Measurements from ENCODE around the gene SLC37A2. TPM values are rescaled to one million over a fixed set of nuclear protein-coding genes. Genes with fewer than 3 reads are reported as not detected.

SLC37A2 gene
- total and polyA plus RNA-seq, 4 donors = 3.2 to 13.2 (median 7.8) TPM

DNA sequence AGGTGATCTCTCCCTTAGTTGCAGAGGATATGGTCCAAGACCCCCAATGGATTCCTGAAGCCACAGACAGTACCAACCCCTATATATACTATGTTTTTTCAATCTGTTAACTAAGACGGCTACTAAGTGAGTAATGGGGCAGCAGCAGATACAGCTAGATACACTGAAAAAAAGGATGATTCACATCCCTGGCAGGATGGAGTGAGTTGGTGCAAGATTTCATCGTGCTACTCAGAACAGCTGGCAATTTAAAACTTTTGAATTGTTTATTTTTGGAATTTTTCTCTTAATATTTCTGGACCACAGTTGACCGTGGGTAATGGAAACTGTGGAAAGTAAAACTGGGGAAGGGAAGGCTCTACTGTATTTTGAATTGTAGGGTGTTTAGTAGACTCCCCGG, 65.3 kb downstream of the SLC37A2 start:
- H3K36me3 ChIP-seq (ENCODE audit: control insufficient read depth in 4 of 4, insufficient read depth in 4 of 4, low read length in 4 of 4) = no peaks in the 10 kb centered on the region
- H3K9me3 ChIP-seq (ENCODE audit: control insufficient read depth in 4 of 4, insufficient read depth in 3 of 4, low read length in 3 of 4) = no peaks in the 10 kb centered on the region
- no peak overlapping the region for H3K27ac ChIP-seq (ENCODE audit: low read depth in 1 of 2, low read length in 1 of 2)
- WGBS, 2 donors = 72 to 88% methylated on average over 4 of the region's 4 CpGs
- peaks cover 0 to 6% (median 2%) of the 10 kb centered on the region in 5 donors for H3K4me1 ChIP-seq (ENCODE audit: control insufficient read depth in 5 of 5, insufficient read depth in 5 of 5, low read length in 5 of 5)
- H3K4me3 ChIP-seq = no peak overlapping the region
- no peak for DNase-seq
- H3K27me3 ChIP-seq (ENCODE audit: control insufficient read depth in 3 of 3, insufficient read depth in 3 of 3, low read length in 2 of 3) = no peaks in the 10 kb centered on the region
- TF ChIP-seq, protein P1, sequence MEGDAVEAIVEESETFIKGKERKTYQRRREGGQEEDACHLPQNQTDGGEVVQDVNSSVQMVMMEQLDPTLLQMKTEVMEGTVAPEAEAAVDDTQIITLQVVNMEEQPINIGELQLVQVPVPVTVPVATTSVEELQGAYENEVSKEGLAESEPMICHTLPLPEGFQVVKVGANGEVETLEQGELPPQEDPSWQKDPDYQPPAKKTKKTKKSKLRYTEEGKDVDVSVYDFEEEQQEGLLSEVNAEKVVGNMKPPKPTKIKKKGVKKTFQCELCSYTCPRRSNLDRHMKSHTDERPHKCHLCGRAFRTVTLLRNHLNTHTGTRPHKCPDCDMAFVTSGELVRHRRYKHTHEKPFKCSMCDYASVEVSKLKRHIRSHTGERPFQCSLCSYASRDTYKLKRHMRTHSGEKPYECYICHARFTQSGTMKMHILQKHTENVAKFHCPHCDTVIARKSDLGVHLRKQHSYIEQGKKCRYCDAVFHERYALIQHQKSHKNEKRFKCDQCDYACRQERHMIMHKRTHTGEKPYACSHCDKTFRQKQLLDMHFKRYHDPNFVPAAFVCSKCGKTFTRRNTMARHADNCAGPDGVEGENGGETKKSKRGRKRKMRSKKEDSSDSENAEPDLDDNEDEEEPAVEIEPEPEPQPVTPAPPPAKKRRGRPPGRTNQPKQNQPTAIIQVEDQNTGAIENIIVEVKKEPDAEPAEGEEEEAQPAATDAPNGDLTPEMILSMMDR (IDR thresholded peaks at IDR 0.05; ENCODE audit: control extremely low read depth, extremely low read depth) = no peak
- no peak for ATAC-seq (ENCODE audit: insufficient read depth, low FRiP score)
- H3K9ac ChIP-seq (ENCODE audit: insufficient read depth in 1 of 2, low read length in 2 of 2) = no peak overlapping the region

DNA sequence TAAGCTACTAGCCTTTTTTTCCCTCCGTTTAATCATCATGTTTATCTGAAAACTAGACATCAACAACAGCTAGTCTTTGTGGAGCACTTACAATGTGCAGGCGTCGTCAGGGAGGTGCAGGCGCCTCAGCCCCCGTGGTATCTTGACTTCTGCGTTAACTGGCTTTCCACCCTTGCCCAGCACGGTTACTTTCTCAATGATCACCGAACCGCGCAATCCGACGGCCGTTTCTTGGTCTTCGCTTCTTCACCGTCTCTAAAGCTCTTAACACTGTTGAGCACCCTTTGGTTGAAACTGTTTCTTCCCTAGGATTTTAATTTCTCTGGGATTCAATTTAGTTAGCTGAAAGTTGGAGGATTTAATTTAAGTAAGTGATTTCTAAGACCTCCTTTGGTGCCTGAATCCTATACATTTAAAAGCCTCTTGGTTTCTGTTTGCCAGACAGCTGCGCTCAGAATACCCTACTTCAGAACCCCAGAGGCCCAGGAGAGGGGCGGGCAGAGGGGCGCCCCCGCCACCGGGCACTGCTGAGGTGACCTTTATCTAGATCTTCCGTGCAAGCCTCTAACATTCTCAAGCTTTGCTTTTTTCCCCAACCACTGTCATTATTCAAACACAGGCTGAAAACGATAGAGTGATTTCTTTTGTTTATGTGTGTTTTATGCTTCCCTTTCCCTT, 66.3 kb downstream of the SLC37A2 start:
- TF ChIP-seq, protein P1 (IDR thresholded peaks at IDR 0.05; ENCODE audit: control extremely low read depth, extremely low read depth) = no peak
- DNase-seq (peak in 1 of 3 donors; percentile 14), ATAC-seq (ENCODE audit: insufficient read depth, low FRiP score) (no peak)
- H3K9me3 ChIP-seq (ENCODE audit: control insufficient read depth in 4 of 4, insufficient read depth in 3 of 4, low read length in 3 of 4) = no peaks in the 10 kb centered on the region
- peaks cover 0 to 6% (median 0%) of the 10 kb centered on the region in 5 donors for H3K4me1 ChIP-seq (ENCODE audit: control insufficient read depth in 5 of 5, insufficient read depth in 5 of 5, low read length in 5 of 5)
- no peaks in the 10 kb centered on the region for H3K36me3 ChIP-seq (ENCODE audit: control insufficient read depth in 4 of 4, insufficient read depth in 4 of 4, low read length in 4 of 4)
- H3K27me3 ChIP-seq (ENCODE audit: control insufficient read depth in 3 of 3, insufficient read depth in 3 of 3, low read length in 2 of 3) = no peaks in the 10 kb centered on the region
- no peak overlapping the region for H3K4me3 ChIP-seq
- no peak overlapping the region for H3K9ac ChIP-seq (ENCODE audit: insufficient read depth in 1 of 2, low read length in 2 of 2)
- H3K27ac ChIP-seq (ENCODE audit: low read depth in 1 of 2, low read length in 1 of 2) = no peak overlapping the region
- WGBS, 2 donors = 73 to 76% methylated on average over 22 of the region's 22 CpGs

DNA sequence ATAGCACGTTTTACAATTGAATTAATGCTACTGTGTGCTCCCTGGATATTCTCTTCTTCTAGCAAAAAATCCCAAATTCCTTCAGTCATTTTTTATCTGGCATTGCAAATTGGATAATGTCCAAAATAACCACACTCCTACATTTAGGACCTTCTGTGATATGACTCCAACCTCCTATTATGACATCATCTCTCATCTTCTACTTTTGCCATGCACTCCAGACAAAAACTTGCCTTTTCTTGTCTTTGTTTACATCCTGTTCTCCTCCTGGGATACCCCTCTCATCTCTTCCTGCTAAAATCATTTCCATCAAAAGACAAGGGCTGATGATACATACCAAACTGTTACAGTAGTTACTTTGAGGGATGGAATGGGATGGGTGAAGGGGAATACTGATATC, 69.0 kb downstream of the SLC37A2 start:
- Histone ChIP-seq H3K9me3 (ENCODE audit: control insufficient read depth in 4 of 4, insufficient read depth in 3 of 4, low read length in 3 of 4) (no peaks in the 10 kb centered on the region), H3K4me1 (ENCODE audit: control insufficient read depth in 5 of 5, insufficient read depth in 5 of 5, low read length in 5 of 5) (peaks cover 0 to 6% (median 0%) of the 10 kb centered on the region in 5 donors), H3K9ac (ENCODE audit: insufficient read depth in 1 of 2, low read length in 2 of 2) (no peak overlapping the region), H3K36me3 (ENCODE audit: control insufficient read depth in 4 of 4, insufficient read depth in 4 of 4, low read length in 4 of 4) (no peaks in the 10 kb centered on the region), H3K27ac (ENCODE audit: low read depth in 1 of 2, low read length in 1 of 2) (no peak overlapping the region), H3K4me3 (no peak overlapping the region), H3K27me3 (ENCODE audit: control insufficient read depth in 3 of 3, insufficient read depth in 3 of 3, low read length in 2 of 3) (no peaks in the 10 kb centered on the region)
- TF ChIP-seq, protein P1 (IDR thresholded peaks at IDR 0.05; ENCODE audit: control extremely low read depth, extremely low read depth) = no peak
- WGBS, 2 donors = 76 to 83% methylated on average over 1 of the region's 1 CpG
- ATAC-seq (ENCODE audit: insufficient read depth, low FRiP score) (no peak), DNase-seq (no peak)

DNA sequence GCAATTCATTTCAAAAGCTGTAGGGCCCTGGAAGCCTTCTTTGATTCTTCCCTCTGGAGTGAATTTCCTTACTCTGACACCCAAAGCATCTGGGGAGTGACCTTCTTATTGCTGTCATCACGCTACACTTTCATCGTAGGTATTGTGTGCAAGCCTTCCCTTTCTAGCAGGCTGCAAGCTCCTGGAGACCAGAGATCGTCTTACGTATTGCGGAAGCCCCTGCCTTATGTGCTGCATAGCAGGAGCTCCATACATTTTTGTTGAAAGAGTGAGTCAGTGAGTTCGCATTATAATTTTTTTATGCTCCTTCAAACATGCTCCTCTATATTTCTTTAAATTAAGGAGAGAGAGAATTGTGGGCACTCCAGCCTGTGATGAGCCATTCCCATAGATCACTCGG, 69.5 kb downstream of the SLC37A2 start:
- 85 to 93% methylated on average over 7 of the region's 7 CpGs for WGBS, 2 donors
- ATAC-seq (ENCODE audit: insufficient read depth, low FRiP score) = no peak

More for the DNA sequence above, 69.5 kb downstream of the SLC37A2 start:
- no peak for DNase-seq
- no peak overlapping the region for H3K27ac ChIP-seq (ENCODE audit: low read depth in 1 of 2, low read length in 1 of 2)
- TF ChIP-seq, protein P1 (IDR thresholded peaks at IDR 0.05; ENCODE audit: control extremely low read depth, extremely low read depth) = no peak
- H3K36me3 ChIP-seq (ENCODE audit: control insufficient read depth in 4 of 4, insufficient read depth in 4 of 4, low read length in 4 of 4) = no peaks in the 10 kb centered on the region
- H3K27me3 ChIP-seq (ENCODE audit: control insufficient read depth in 3 of 3, insufficient read depth in 3 of 3, low read length in 2 of 3) = no peaks in the 10 kb centered on the region
- peaks cover 0 to 6% (median 0%) of the 10 kb centered on the region in 5 donors for H3K4me1 ChIP-seq (ENCODE audit: control insufficient read depth in 5 of 5, insufficient read depth in 5 of 5, low read length in 5 of 5)
- H3K4me3 ChIP-seq = no peak overlapping the region
- H3K9ac ChIP-seq (ENCODE audit: insufficient read depth in 1 of 2, low read length in 2 of 2) = no peak overlapping the region
- no peaks in the 10 kb centered on the region for H3K9me3 ChIP-seq (ENCODE audit: control insufficient read depth in 4 of 4, insufficient read depth in 3 of 4, low read length in 3 of 4)
